CD4-positive, alpha-beta T cell (primary cell): Measurements from ENCODE around the gene RASIP1. TPM values are rescaled to one million over a fixed set of nuclear protein-coding genes. Genes with fewer than 3 reads are reported as not detected.
"Not testable (repeated sequence)": the region's sequence is repeated elsewhere in the genome, so short reads cannot be mapped to it uniquely, and the experiment has no call there.

Experiments used
- ATAC-seq: fragments of 200-7000 bp; cut with Tn5 transposase; one replicate; pipeline ENCODE4 v1.10.0; 2022; ENCODE audit warnings: mild to moderate bottlenecking; ENCODE audit not compliant: poor library complexity
- CTCF ChIA-PET: fragments of 350-600 bp; sonication (Branson Sonifier 250); formaldehyde crosslinking; loops from one replicate; lab custom pipeline; 2021; ENCODE audit warnings: antibody characterized with exemption, inconsistent platforms; lab: Charles Lee
- POLR2A ChIA-PET: fragments of 350-600 bp; sonication (Branson Sonifier 250); formaldehyde crosslinking; loops from one replicate; lab custom pipeline; 2021; ENCODE audit warnings: antibody characterized with exemption, inconsistent platforms; lab: Charles Lee
- DNase-seq, 14 experiments: peaks; one replicate each; pipeline ENCODE4 v3.0.0-alpha.2; 2013 to 2020; ENCODE audit warnings: mixed read lengths in 2 of 14
- H3K27ac ChIP-seq, 2 donors: one replicate each; pipeline versions ENCODE4 v1.5.1 to v1.7.0; 2013; ENCODE audit warnings: low read length in 2 of 2, low read depth in 1 of 2, mild to moderate bottlenecking in 1 of 2
- H3K27me3 ChIP-seq, 2 experiments: 1 replicate in 1 of 2; 2 replicates in 1 of 2; pipeline versions ENCODE4 v1.6.1 to v1.7.0; 2013; ENCODE audit warnings: low read length in 2 of 2, control low read depth in 1 of 2, mild to moderate bottlenecking in 1 of 2, moderate library complexity in 1 of 2; ENCODE audit not compliant: insufficient read depth in 2 of 2, control insufficient read depth in 1 of 2
- H3K36me3 ChIP-seq: one replicate; pipeline ENCODE4 v1.6.1; 2013; ENCODE audit warnings: low read length, control low read depth; ENCODE audit not compliant: insufficient read depth
- H3K4me1 ChIP-seq: one replicate; pipeline ENCODE4 v1.6.1; 2013; ENCODE audit warnings: low read length, control low read depth; ENCODE audit not compliant: insufficient read depth
- H3K4me3 ChIP-seq: one replicate; pipeline ENCODE4 v1.5.1; 2013; ENCODE audit warnings: mild to moderate bottlenecking, low read length, moderate library complexity
- H3K9me3 ChIP-seq, 2 experiments: 1 replicate in 1 of 2; 2 replicates in 1 of 2; pipeline versions ENCODE4 v1.6.1 to v1.7.0; 2013; ENCODE audit warnings: low read length in 2 of 2, mild to moderate bottlenecking in 2 of 2, control low read depth in 1 of 2, moderate library complexity in 1 of 2; ENCODE audit not compliant: control insufficient read depth in 1 of 2, insufficient read depth in 1 of 2
- H3K27ac Mint-ChIP-seq: one replicate; pipeline ENCODE4 v1.8.0; 2020; ENCODE audit warnings: mixed read lengths
- H3K27me3 Mint-ChIP-seq: one replicate; pipeline ENCODE4 v1.8.0; 2021; ENCODE audit warnings: mixed read lengths
- H3K36me3 Mint-ChIP-seq: one replicate; pipeline ENCODE4 v1.8.0; 2021; ENCODE audit warnings: low read depth, mixed read lengths
- H3K4me1 Mint-ChIP-seq: one replicate; pipeline ENCODE4 v1.8.0; 2021; ENCODE audit warnings: low read depth, mixed read lengths
- H3K4me3 Mint-ChIP-seq: one replicate; pipeline ENCODE4 v1.8.0; 2020; ENCODE audit warnings: mild to moderate bottlenecking, mixed read lengths
- H3K9me3 Mint-ChIP-seq: one replicate; pipeline ENCODE4 v1.8.0; 2020; ENCODE audit warnings: mixed read lengths
- CTCF ChIP-seq: fragments of 200-600 bp; IDR thresholded peaks from one replicate; pipeline ENCODE4 v1.8.0; 2022; ENCODE audit warnings: antibody characterized with exemption, mild to moderate bottlenecking
- intact Hi-C, 2 experiments: fragments of 100-400 bp; cut with DNase I in 1 of 2; cut with micrococcal nuclease in 1 of 2; formaldehyde crosslinking; loops; one replicate each; pipeline versions ENCODE4 v1.15.1 to v1.9.0; 2023 to 2025; cut with DNase I, micrococcal nuclease
- total RNA-seq, 174 experiments: library from RNA in 2 of 174; stranded (reverse) in 2 of 174; gene quantifications; one replicate each; pipeline ENCODE4 v1.2.3 and lab custom pipeline; 2021 to 2026

The RASIP1 gene
- total RNA-seq, 2 experiments from 2014 or later = 0.55 to 0.56 TPM

DNA sequence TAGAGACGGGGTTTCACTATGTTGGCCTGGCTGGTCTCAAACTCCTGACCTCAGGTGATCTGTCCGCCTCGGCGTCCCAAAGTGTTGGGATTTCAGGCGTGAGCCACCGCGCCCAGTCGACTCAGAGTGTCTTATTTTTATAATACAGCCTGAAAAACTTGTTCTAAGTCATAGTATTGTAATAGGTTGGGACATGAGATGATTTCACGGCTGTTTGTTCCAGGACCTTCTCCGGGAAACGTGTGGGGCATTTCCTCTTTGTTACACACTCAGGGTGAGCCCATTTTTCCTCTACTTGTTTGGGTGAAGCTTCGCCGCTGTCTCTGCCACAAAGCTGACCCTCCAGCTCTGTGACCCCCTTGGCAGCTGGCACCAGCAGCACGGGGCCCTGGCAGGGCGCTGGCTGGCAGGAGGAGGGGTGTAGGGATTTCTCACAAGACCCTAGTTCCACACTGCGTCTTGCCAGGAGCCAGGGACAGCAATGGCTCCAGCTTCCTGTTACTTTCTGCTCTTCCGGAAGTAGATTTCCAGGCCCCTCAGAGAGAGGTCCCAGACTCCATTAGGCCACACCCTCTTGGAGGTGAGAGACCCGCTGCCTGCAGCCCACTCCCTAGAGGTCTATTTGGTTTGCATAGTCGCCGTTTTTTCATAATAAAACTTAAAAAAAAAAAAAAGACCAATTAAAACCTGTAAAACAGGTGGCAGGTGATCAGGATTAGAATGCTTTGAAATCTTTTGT lies 30.5 kb upstream of the RASIP1 start:
- no peak for ATAC-seq
- ChIA-PET POLR2A (no interaction called here), CTCF (no interaction called here)
- peaks cover 4 to 6% of the 10 kb centered on the region in 2 experiments for H3K27me3 ChIP-seq
- Mint-ChIP-seq H3K27me3 (peaks cover 22% of the 10 kb centered on the region), H3K4me3 (no peak overlapping the region), H3K36me3 (no peaks in the 10 kb centered on the region), H3K4me1 (no peaks in the 10 kb centered on the region), H3K9me3 (no peaks in the 10 kb centered on the region), H3K27ac (no peak overlapping the region)
- intact Hi-C loops = no loop called here
- H3K4me3 ChIP-seq = no peak overlapping the region
- no peak for TF ChIP-seq CTCF
- H3K4me1 ChIP-seq = no peaks in the 10 kb centered on the region
- H3K27ac ChIP-seq = no peak overlapping the region
- H3K36me3 ChIP-seq = no peaks in the 10 kb centered on the region
- no peaks in the 10 kb centered on the region for H3K9me3 ChIP-seq
- DNase-seq = no peak

DNA sequence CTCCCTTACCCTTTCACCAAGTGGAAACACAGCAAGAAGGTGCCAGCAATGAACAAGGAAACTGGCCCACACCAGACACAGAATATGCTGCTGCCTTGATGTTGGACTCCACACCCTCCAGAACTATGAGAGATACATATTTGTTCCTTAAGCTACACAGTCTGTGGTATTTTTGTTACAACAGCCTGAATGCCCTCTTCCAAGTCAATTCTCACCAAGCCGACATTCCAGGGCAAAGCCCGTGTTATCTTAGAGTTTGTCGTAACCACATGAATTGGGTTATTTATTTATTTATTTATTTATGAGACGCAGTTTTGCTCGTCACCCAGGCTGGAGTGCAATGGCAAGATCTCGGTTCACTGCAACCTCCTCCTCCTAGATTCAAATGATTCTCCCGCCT lies 29.9 kb upstream of the RASIP1 start:
- H3K4me1 ChIP-seq = no peaks in the 10 kb centered on the region
- H3K9me3 ChIP-seq = no peaks in the 10 kb centered on the region
- Mint-ChIP-seq H3K27ac (no peak overlapping the region), H3K9me3 (no peaks in the 10 kb centered on the region), H3K4me3 (no peak overlapping the region), H3K4me1 (no peaks in the 10 kb centered on the region), H3K36me3 (no peaks in the 10 kb centered on the region), H3K27me3 (peaks cover 27% of the 10 kb centered on the region)
- H3K4me3 ChIP-seq = no peak overlapping the region
- ChIA-PET CTCF (interaction anchor here (1.2 kb wide), 1 partner anchor 147 kb away, joined by 3 read pairs; no protein-coding TSS in a partner anchor), POLR2A (interaction anchor here (0.6 kb wide), 1 partner anchor 60 kb away, joined by 3 read pairs; no protein-coding TSS in a partner anchor)
- DNase-seq = no peak
- no peak overlapping the region for H3K27ac ChIP-seq
- no peak for TF ChIP-seq CTCF
- ATAC-seq = no peak
- H3K36me3 ChIP-seq = no peaks in the 10 kb centered on the region
- intact Hi-C loops = no loop called here
- peaks cover 4 to 6% of the 10 kb centered on the region in 2 experiments for H3K27me3 ChIP-seq

DNA sequence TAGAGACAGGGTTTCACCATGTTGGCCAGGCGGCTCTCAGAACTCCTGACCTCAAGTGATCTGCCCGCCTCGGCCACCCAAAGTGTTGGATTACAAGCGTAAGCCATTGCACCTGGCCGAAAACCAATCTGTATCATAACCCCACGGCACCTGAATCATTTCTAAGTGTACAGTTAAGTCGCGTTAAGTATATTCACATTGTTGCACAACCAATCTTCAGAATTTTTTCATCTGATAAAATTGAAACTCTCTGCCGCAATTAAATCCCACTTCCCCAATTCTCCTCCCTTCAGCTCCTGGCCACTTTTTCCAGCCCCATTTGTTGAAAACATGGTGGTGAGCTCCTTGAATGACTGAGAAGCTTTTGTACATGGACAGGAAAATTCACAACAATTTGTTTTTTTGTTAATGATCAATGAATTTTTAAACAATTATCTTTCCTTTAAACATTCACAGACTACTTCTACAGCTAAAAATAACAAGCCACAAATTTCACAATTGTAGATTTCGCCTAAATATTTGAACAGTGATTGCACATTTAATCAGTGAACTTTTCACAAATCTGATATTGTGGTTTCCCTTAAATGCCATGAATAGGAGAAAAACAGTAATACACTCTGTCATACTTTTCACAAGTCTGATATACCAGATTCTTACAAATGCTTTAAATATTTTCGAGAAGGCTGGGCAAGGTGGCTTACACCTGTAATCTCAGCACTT lies 28.7 kb upstream of the RASIP1 start:
- ATAC-seq (no peak), DNase-seq (no peak)
- intact Hi-C loops = no loop called here
- no peak for TF ChIP-seq CTCF
- no peak overlapping the region for H3K4me3 Mint-ChIP-seq
- no peaks in the 10 kb centered on the region for H3K36me3 Mint-ChIP-seq
- H3K27ac Mint-ChIP-seq = no peak overlapping the region
- CTCF ChIA-PET = interaction anchor here (1.2 kb wide), 1 partner anchor 146 kb away, joined by 3 read pairs; no protein-coding TSS in a partner anchor
- Histone ChIP-seq H3K27me3 (peaks cover 4 to 6% of the 10 kb centered on the region in 2 experiments), H3K27ac (no peak overlapping the region), H3K9me3 (no peaks in the 10 kb centered on the region), H3K4me3 (no peak overlapping the region), H3K36me3 (no peaks in the 10 kb centered on the region), H3K4me1 (no peaks in the 10 kb centered on the region)
- H3K27me3 Mint-ChIP-seq = peaks cover 27% of the 10 kb centered on the region
- POLR2A ChIA-PET = interaction anchor here (0.6 kb wide), 1 partner anchor 58 kb away, joined by 3 read pairs; no protein-coding TSS in a partner anchor
- no peaks in the 10 kb centered on the region for H3K4me1 Mint-ChIP-seq
- H3K9me3 Mint-ChIP-seq = no peaks in the 10 kb centered on the region

DNA sequence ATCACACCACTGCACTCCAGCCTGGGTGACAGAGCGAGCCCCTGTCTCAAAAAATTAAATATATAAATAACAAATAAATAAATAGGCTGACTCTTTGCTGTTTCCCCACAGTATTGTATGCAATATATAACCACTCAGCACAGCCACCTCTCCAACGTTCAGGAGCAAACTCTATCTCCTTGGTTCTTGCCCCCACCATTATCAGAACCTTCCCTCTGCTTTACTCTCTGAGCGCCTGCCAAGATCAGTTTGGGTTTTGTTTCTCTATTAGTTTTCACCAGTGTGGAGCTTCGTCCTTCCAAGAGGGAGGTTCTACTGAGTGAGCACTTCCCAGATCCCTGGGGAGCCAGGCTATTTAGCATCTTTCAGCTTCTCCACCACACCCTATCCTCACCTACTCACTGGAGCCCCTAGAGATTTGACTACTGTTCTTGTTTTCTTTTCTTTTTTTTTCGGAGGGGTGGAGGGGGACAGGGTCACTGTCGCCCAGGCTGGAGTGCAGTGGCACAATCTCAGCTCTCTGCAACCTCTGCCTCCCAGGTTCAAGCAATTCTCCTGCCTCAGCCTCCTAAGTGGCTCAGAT lies 27.9 kb upstream of the RASIP1 start:
- H3K9me3 ChIP-seq, intact Hi-C loops, H3K4me1 Mint-ChIP-seq, H3K4me3 ChIP-seq, H3K27ac ChIP-seq, ATAC-seq, POLR2A ChIA-PET, H3K27ac Mint-ChIP-seq, H3K27me3 ChIP-seq, CTCF ChIA-PET, H3K9me3 Mint-ChIP-seq, H3K4me3 Mint-ChIP-seq, H3K36me3 Mint-ChIP-seq, H3K36me3 ChIP-seq, DNase-seq, H3K4me1 ChIP-seq: not testable (repeated sequence)
- peaks cover 27% of the 10 kb centered on the region for H3K27me3 Mint-ChIP-seq

- H3K36me3 ChIP-seq, DNase-seq, H3K36me3 Mint-ChIP-seq, H3K4me1 Mint-ChIP-seq, H3K9me3 ChIP-seq, H3K4me3 Mint-ChIP-seq, H3K27ac Mint-ChIP-seq, H3K4me1 ChIP-seq, H3K4me3 ChIP-seq, CTCF ChIA-PET, H3K27me3 ChIP-seq, ATAC-seq, H3K9me3 Mint-ChIP-seq, intact Hi-C loops, H3K27ac ChIP-seq: not testable (repeated sequence)
- peaks cover 22% of the 10 kb centered on the region for H3K27me3 Mint-ChIP-seq
- POLR2A ChIA-PET = interaction anchor here (0.8 kb wide), 1 partner anchor 26 kb away, joined by 3 read pairs; no protein-coding TSS in a partner anchor
These were observed 25.4 kb upstream of the RASIP1 start for GRCh38 chr19:48765816-48766215.
